CD4-positive, alpha-beta memory T cell (primary cell): ENCODE results near the gene DPF3. TPM values are rescaled to one million over a fixed set of nuclear protein-coding genes. Genes with fewer than 3 reads are reported as not detected.

Experiments
- CTCF ChIA-PET: fragments of 350-600 bp; sonication (Branson Sonifier 250); formaldehyde crosslinking; loops from one replicate; lab custom pipeline; 2021; ENCODE audit warnings: inconsistent platforms; ENCODE audit not compliant: partially characterized antibody; lab: Charles Lee
- POLR2A ChIA-PET: fragments of 350-600 bp; sonication (Branson Sonifier 250); formaldehyde crosslinking; loops from one replicate; lab custom pipeline; 2021; ENCODE audit not compliant: partially characterized antibody; lab: Charles Lee
- DNase-seq, 5 donors: peaks; one replicate each; pipeline versions ENCODE4 v3.0.0 to v3.0.0-alpha.2; 2020 to 2022; ENCODE audit warnings: mixed read lengths in 1 of 5
- H3K27ac ChIP-seq: one replicate; pipeline ENCODE4 v1.7.0; 2013; ENCODE audit warnings: low read depth, low read length
- H3K27me3 ChIP-seq: 2 replicates; pipeline ENCODE4 v1.7.0; 2013; ENCODE audit warnings: mild to moderate bottlenecking, low read length, moderate library complexity; ENCODE audit not compliant: insufficient read depth
- H3K36me3 ChIP-seq: 2 replicates; pipeline ENCODE4 v1.7.0; 2013; ENCODE audit warnings: mild to moderate bottlenecking, low read length, moderate library complexity; ENCODE audit not compliant: insufficient read depth
- H3K4me1 ChIP-seq: 2 replicates; pipeline ENCODE4 v1.7.0; 2013; ENCODE audit warnings: mild to moderate bottlenecking, low read length, moderate library complexity; ENCODE audit not compliant: insufficient read depth
- H3K4me3 ChIP-seq, 2 donors: one replicate each; pipeline ENCODE4 v1.7.0; 2013; ENCODE audit warnings: low read length in 2 of 2, mild to moderate bottlenecking in 1 of 2
- H3K9me3 ChIP-seq, 2 donors: one replicate each; pipeline ENCODE4 v1.7.0; 2013; ENCODE audit warnings: low read length in 2 of 2, control low read depth in 1 of 2; ENCODE audit not compliant: control insufficient read depth in 1 of 2
- H3K27ac Mint-ChIP-seq, 7 donors: one replicate each; pipeline ENCODE4 v1.8.0; 2020 to 2021; ENCODE audit warnings: mixed read lengths in 7 of 7, mild to moderate bottlenecking in 6 of 7, inconsistent platforms in 3 of 7, moderate library complexity in 3 of 7
- H3K27me3 Mint-ChIP-seq, 2 donors: one replicate each; pipeline ENCODE4 v1.8.0; 2020 to 2021; ENCODE audit warnings: mixed read lengths in 2 of 2
- H3K36me3 Mint-ChIP-seq, 2 donors: one replicate each; pipeline ENCODE4 v1.8.0; 2020 to 2021; ENCODE audit warnings: mixed read lengths in 2 of 2, inconsistent platforms in 1 of 2, mild to moderate bottlenecking in 1 of 2
- H3K4me1 Mint-ChIP-seq, 4 donors: one replicate each; pipeline ENCODE4 v1.8.0; 2020 to 2021; ENCODE audit warnings: mixed read lengths in 4 of 4, mild to moderate bottlenecking in 1 of 4
- H3K4me3 Mint-ChIP-seq, 8 donors: one replicate each; pipeline ENCODE4 v1.8.0; 2020 to 2021; ENCODE audit warnings: mixed read lengths in 8 of 8, mild to moderate bottlenecking in 7 of 8, moderate library complexity in 6 of 8, inconsistent platforms in 3 of 8
- H3K9me3 Mint-ChIP-seq, 8 donors: one replicate each; pipeline ENCODE4 v1.8.0; 2020 to 2021; ENCODE audit warnings: mixed read lengths in 8 of 8, mild to moderate bottlenecking in 5 of 8, inconsistent platforms in 3 of 8, moderate library complexity in 1 of 8
- intact Hi-C: fragments of 100-400 bp; cut with micrococcal nuclease; formaldehyde crosslinking; loops from one replicate; pipeline ENCODE4 v1.15.1; 2023
- polyA plus RNA-seq, 2 donors: library from polyadenylated mRNA; unstranded; fragments of 300-500 nt; fragmentation: Illumina TruSeq; gene quantifications; one replicate each; pipeline ENCODE4 v1.2.3, GENCODE V29; 2021
- total RNA-seq, 2 experiments: library from RNA; stranded (reverse); gene quantifications; one replicate each; pipeline ENCODE4 v1.2.3, GENCODE V29; 2021

Gene DPF3
- total and polyA plus RNA-seq, 4 experiments from 2014 or later = 0.25 to 0.35 TPM; not detected in 2

GRCh38 chr14:72649603-72650227 is 244.2 kb downstream of the DPF3 start:
- intact Hi-C loops = no loop called here
- H3K9me3 Mint-ChIP-seq = no peaks in the 10 kb centered on the region
- H3K36me3 ChIP-seq = no peaks in the 10 kb centered on the region
- H3K27me3 Mint-ChIP-seq = peaks cover 5 to 7% of the 10 kb centered on the region in 2 donors
- POLR2A ChIA-PET = no interaction called here
- no peak overlapping the region for H3K27ac Mint-ChIP-seq
- H3K27ac ChIP-seq = no peak overlapping the region
- H3K36me3 Mint-ChIP-seq = no peaks in the 10 kb centered on the region
- no peaks in the 10 kb centered on the region for H3K4me1 Mint-ChIP-seq
- CTCF ChIA-PET = no interaction called here
- no peaks in the 10 kb centered on the region for H3K9me3 ChIP-seq
- no peak overlapping the region for H3K4me3 Mint-ChIP-seq
- H3K4me3 ChIP-seq = no peak overlapping the region
- H3K27me3 ChIP-seq = no peaks in the 10 kb centered on the region
- H3K4me1 ChIP-seq = no peaks in the 10 kb centered on the region
- DNase-seq = no peak

GRCh38 chr14:72647782-72648181 is 246.1 kb downstream of the DPF3 start:
- no peak overlapping the region for H3K27ac ChIP-seq
- intact Hi-C loops = no loop called here
- H3K9me3 ChIP-seq = no peaks in the 10 kb centered on the region
- H3K36me3 ChIP-seq = no peaks in the 10 kb centered on the region
- CTCF ChIA-PET = no interaction called here
- no peaks in the 10 kb centered on the region for H3K9me3 Mint-ChIP-seq
- no peak for DNase-seq
- no peaks in the 10 kb centered on the region for H3K4me1 ChIP-seq
- POLR2A ChIA-PET = no interaction called here
- no peaks in the 10 kb centered on the region for H3K36me3 Mint-ChIP-seq
- peaks cover 5 to 7% of the 10 kb centered on the region in 2 donors for H3K27me3 Mint-ChIP-seq
- H3K4me1 Mint-ChIP-seq = no peaks in the 10 kb centered on the region
- no peak overlapping the region for H3K4me3 ChIP-seq
- no peak overlapping the region for H3K27ac Mint-ChIP-seq
- H3K27me3 ChIP-seq = no peaks in the 10 kb centered on the region
- no peak overlapping the region for H3K4me3 Mint-ChIP-seq

GRCh38 chr14:72646861-72647528 is 246.9 kb downstream of the DPF3 start:
- H3K4me3 ChIP-seq = no peak overlapping the region
- no peak for DNase-seq
- CTCF ChIA-PET = no interaction called here
- Mint-ChIP-seq H3K4me3 (no peak overlapping the region), H3K36me3 (no peaks in the 10 kb centered on the region), H3K4me1 (no peaks in the 10 kb centered on the region), H3K27ac (no peak overlapping the region), H3K27me3 (peaks cover 5 to 7% of the 10 kb centered on the region in 2 donors), H3K9me3 (peaks cover 0 to 3% (median 0%) of the 10 kb centered on the region in 8 donors)
- H3K27me3 ChIP-seq = no peaks in the 10 kb centered on the region
- H3K36me3 ChIP-seq = no peaks in the 10 kb centered on the region
- H3K9me3 ChIP-seq = no peaks in the 10 kb centered on the region
- POLR2A ChIA-PET = no interaction called here
- H3K27ac ChIP-seq = no peak overlapping the region
- intact Hi-C loops = no loop called here
- no peaks in the 10 kb centered on the region for H3K4me1 ChIP-seq

- Histone ChIP-seq H3K9me3 (no peaks in the 10 kb centered on the region), H3K36me3 (no peaks in the 10 kb centered on the region), H3K27me3 (no peaks in the 10 kb centered on the region), H3K27ac (no peak overlapping the region), H3K4me3 (no peak overlapping the region), H3K4me1 (no peaks in the 10 kb centered on the region)
- Mint-ChIP-seq H3K27ac (no peak overlapping the region), H3K36me3 (no peaks in the 10 kb centered on the region), H3K4me1 (peaks cover 0 to 6% (median 0%) of the 10 kb centered on the region in 4 donors), H3K9me3 (peaks cover 0 to 5% (median 0%) of the 10 kb centered on the region in 8 donors), H3K4me3 (no peak overlapping the region), H3K27me3 (peaks cover 3 to 5% of the 10 kb centered on the region in 2 donors)
- ChIA-PET POLR2A (no interaction called here), CTCF (no interaction called here)
- no peak for DNase-seq
- intact Hi-C loops = no loop called here
Observed at GRCh38 chr14:72645706-72646105, 248.2 kb downstream of the DPF3 start.

GRCh38 chr14:72644758-72645489 is 249.0 kb downstream of the DPF3 start:
- peaks cover 0 to 12% (median 0%) of the 10 kb centered on the region in 8 donors for H3K9me3 Mint-ChIP-seq
- H3K4me1 ChIP-seq = no peaks in the 10 kb centered on the region
- CTCF ChIA-PET = no interaction called here
- no peak overlapping the region for H3K4me3 Mint-ChIP-seq
- H3K27ac ChIP-seq = no peak overlapping the region
- no peaks in the 10 kb centered on the region for H3K36me3 Mint-ChIP-seq
- intact Hi-C loops = no loop called here
- peaks cover 1 to 4% of the 10 kb centered on the region in 2 donors for H3K27me3 Mint-ChIP-seq
- POLR2A ChIA-PET = no interaction called here
- no peak overlapping the region for H3K4me3 ChIP-seq
- no peaks in the 10 kb centered on the region for H3K36me3 ChIP-seq
- H3K27me3 ChIP-seq = no peaks in the 10 kb centered on the region
- no peak overlapping the region for H3K27ac Mint-ChIP-seq
- no peak for DNase-seq
- H3K4me1 Mint-ChIP-seq = peaks cover 0 to 11% (median under 1%) of the 10 kb centered on the region in 4 donors
- H3K9me3 ChIP-seq = no peaks in the 10 kb centered on the region

GRCh38 chr14:72644038-72644437 is 249.9 kb downstream of the DPF3 start:
- no peak overlapping the region for H3K27ac Mint-ChIP-seq
- DNase-seq = no peak
- no peak overlapping the region for H3K4me3 ChIP-seq
- no peaks in the 10 kb centered on the region for H3K36me3 Mint-ChIP-seq
- H3K36me3 ChIP-seq = no peaks in the 10 kb centered on the region
- CTCF ChIA-PET = no interaction called here
- peaks cover 0 to 11% (median under 1%) of the 10 kb centered on the region in 4 donors for H3K4me1 Mint-ChIP-seq
- peaks cover 0 to 20% (median 5%) of the 10 kb centered on the region in 8 donors for H3K9me3 Mint-ChIP-seq
- intact Hi-C loops = no loop called here
- no peaks in the 10 kb centered on the region for H3K27me3 ChIP-seq
- no peaks in the 10 kb centered on the region for H3K9me3 ChIP-seq
- no peak overlapping the region for H3K4me3 Mint-ChIP-seq
- H3K27ac ChIP-seq = no peak overlapping the region
- POLR2A ChIA-PET = no interaction called here
- H3K4me1 ChIP-seq = no peaks in the 10 kb centered on the region
- H3K27me3 Mint-ChIP-seq = no peaks in the 10 kb centered on the region

GRCh38 chr14:72643317-72643801 is 250.5 kb downstream of the DPF3 start:
- DNase-seq = no peak
- Mint-ChIP-seq H3K27me3 (no peaks in the 10 kb centered on the region), H3K27ac (no peak overlapping the region), H3K9me3 (peaks cover 0 to 22% (median 6%) of the 10 kb centered on the region in 8 donors), H3K4me3 (no peak overlapping the region), H3K36me3 (no peaks in the 10 kb centered on the region), H3K4me1 (peaks cover 0 to 11% (median under 1%) of the 10 kb centered on the region in 4 donors)
- Histone ChIP-seq H3K9me3 (no peaks in the 10 kb centered on the region), H3K36me3 (no peaks in the 10 kb centered on the region), H3K27me3 (no peaks in the 10 kb centered on the region), H3K4me1 (no peaks in the 10 kb centered on the region), H3K4me3 (no peak overlapping the region), H3K27ac (no peak overlapping the region)
- POLR2A ChIA-PET = no interaction called here
- CTCF ChIA-PET = no interaction called here
- intact Hi-C loops = no loop called here
